ENCODE data around the gene RNPC3. TPM values are rescaled to one million over a fixed set of nuclear protein-coding genes. Genes with fewer than 3 reads are reported as not detected.
"Not testable (repeated sequence)": the region's sequence is repeated elsewhere in the genome, so short reads cannot be mapped to it uniquely, and the experiment has no call there.

The RNPC3 gene
- polyA plus RNA-seq, 2 of the 4 experiments (the other 2 are of a cell fraction) = 9.9 to 20.1 TPM

DNA sequence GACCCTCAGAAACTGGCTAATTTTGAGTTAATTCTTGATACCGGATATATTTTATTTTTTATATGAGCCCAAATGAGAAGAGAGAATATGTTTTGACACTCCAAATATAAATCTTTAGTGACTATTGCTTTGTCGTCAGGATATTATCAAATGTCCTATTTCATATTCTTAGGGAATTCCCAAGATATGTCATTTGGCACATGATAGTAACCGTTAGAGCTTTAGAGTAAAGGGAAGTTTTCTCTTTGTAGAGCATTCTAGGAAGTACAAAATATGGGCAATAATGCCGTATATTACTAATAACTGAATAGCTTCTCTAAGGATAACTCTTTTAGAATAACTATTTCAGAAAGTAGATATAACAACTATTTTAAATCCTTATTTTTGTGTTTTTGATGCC, 37.6 kb downstream of the RNPC3 start:
- Histone ChIP-seq H3K9me3 (no peaks in the 10 kb centered on the region), H3K4me2 (no peak overlapping the region), H3K27ac (no peak overlapping the region), H3K4me1 (no peaks in the 10 kb centered on the region), H3K4me3 (no peak overlapping the region)
- ATAC-seq (no peak), FAIRE-seq (no peak), DNase-seq (ENCODE audit: low read depth in 1 of 2, low spot score in 1 of 2) (no peak)
- ChIA-PET POLR2A (no interaction called here), CTCF (no interaction called here)
- WGBS (ENCODE audit: missing lambda C conversion rate) = 69% methylated on average over 4 of the region's 4 CpGs
- TF ChIP-seq RFX5 (IDR thresholded peaks at IDR 0.05) (no peak), TFCP2L1 (CRISPR knock-in tag; IDR thresholded peaks at IDR 0.05) (no peak), NPAS2 (CRISPR knock-in tag; IDR thresholded peaks at IDR 0.05; ENCODE audit: borderline replicate concordance) (no peak), FOSL2 (IDR thresholded peaks at IDR 0.05) (no peak), FOSL2 (CRISPR knock-in tag; IDR thresholded peaks at IDR 0.05) (no peak)
- TF ChIP-seq, protein P1, sequence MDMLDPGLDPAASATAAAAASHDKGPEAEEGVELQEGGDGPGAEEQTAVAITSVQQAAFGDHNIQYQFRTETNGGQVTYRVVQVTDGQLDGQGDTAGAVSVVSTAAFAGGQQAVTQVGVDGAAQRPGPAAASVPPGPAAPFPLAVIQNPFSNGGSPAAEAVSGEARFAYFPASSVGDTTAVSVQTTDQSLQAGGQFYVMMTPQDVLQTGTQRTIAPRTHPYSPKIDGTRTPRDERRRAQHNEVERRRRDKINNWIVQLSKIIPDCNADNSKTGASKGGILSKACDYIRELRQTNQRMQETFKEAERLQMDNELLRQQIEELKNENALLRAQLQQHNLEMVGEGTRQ (IDR thresholded peaks at IDR 0.05) = no peak

- no peak for ATAC-seq
- CTCF ChIA-PET = no interaction called here
- Histone ChIP-seq H3K27ac (no peak overlapping the region), H3K4me2 (no peak overlapping the region), H3K4me3 (no peak overlapping the region), H3K9me3 (no peaks in the 10 kb centered on the region), H3K4me1 (no peaks in the 10 kb centered on the region)
- FAIRE-seq = no peak
- no peak for DNase-seq (ENCODE audit: low read depth in 1 of 2, low spot score in 1 of 2)
- WGBS (ENCODE audit: missing lambda C conversion rate) = 93% methylated on average over 2 of the region's 7 CpGs
- TF ChIP-seq, protein P2, sequence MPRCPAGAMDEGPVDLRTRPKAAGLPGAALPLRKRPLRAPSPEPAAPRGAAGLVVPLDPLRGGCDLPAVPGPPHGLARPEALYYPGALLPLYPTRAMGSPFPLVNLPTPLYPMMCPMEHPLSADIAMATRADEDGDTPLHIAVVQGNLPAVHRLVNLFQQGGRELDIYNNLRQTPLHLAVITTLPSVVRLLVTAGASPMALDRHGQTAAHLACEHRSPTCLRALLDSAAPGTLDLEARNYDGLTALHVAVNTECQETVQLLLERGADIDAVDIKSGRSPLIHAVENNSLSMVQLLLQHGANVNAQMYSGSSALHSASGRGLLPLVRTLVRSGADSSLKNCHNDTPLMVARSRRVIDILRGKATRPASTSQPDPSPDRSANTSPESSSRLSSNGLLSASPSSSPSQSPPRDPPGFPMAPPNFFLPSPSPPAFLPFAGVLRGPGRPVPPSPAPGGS (IDR thresholded peaks at IDR 0.05) = no peak
- TF ChIP-seq KDM5A (IDR thresholded peaks at IDR 0.05) (no peak), ZC3H11A (IDR thresholded peaks at IDR 0.05) (no peak), MYC (IDR thresholded peaks at IDR 0.05; ENCODE audit: borderline replicate concordance, low read length) (no peak), HOXA7 (CRISPR knock-in tag; IDR thresholded peaks at IDR 0.05) (no peak)
- POLR2A ChIA-PET = no interaction called here
Observed at GRCh38 chr1:103569493-103569892, 44.0 kb downstream of the RNPC3 start.

DNA sequence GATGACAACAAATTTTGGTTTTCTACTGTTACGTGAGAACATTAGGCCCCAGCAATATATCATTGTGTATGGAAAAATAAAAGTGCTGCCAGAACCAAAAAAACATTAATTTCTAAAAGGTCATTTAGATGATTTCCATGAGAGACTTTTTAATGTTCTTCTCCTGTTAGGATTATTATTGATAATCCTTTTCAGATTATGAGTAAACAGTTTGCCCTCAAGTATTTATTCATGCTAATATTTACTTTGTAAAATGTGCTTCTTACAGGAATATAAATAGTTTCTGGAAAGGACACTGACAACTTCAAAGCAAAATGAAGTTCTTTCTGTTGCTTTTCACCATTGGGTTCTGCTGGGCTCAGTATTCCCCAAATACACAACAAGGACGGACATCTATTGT, 45.8 kb downstream of the RNPC3 start, which contains the start of gene AMY2B:
AMY2B (plus strand) TSS at position 301 of the 400 bp plus-strand sequence; CDS start at position 315, 14 bp downstream.
- FAIRE-seq; H3K9me3 ChIP-seq; H3K4me3 ChIP-seq; CTCF ChIA-PET; H3K27ac ChIP-seq; POLR2A ChIA-PET; DNase-seq (ENCODE audit: low read depth in 1 of 2, low spot score in 1 of 2); ATAC-seq; H3K4me2 ChIP-seq; H3K4me1 ChIP-seq: not testable (repeated sequence)
- WGBS (ENCODE audit: missing lambda C conversion rate) = 75% methylated on average over 2 of the region's 2 CpGs

- no peak for FAIRE-seq
- POLR2A ChIA-PET = interaction anchor here (0.7 kb wide), 1 partner anchor 507 kb away, joined by 3 read pairs; no protein-coding TSS in a partner anchor
Observed at GRCh38 chr1:103576065-103576464, 50.6 kb downstream of the RNPC3 start.

GRCh38 chr1:103576784-103577183, 51.3 kb downstream of the RNPC3 start:
- H3K4me3 ChIP-seq; POLR2A ChIA-PET; ATAC-seq; H3K4me2 ChIP-seq; CTCF ChIA-PET; H3K4me1 ChIP-seq; H3K9me3 ChIP-seq; H3K27ac ChIP-seq; DNase-seq (ENCODE audit: low read depth in 1 of 2, low spot score in 1 of 2); FAIRE-seq: not testable (repeated sequence)
- 7% methylated on average over 3 of the region's 5 CpGs for WGBS (ENCODE audit: missing lambda C conversion rate)

More at GRCh38 chr1:103576065-103576464, 50.6 kb downstream of the RNPC3 start:
- no peak overlapping the region for H3K4me3 ChIP-seq
- CTCF ChIA-PET = no interaction called here
- no peak for TF ChIP-seq ELK1 (IDR thresholded peaks at IDR 0.05; ENCODE audit: low read depth, low read length)
- no peak for TF ChIP-seq FOSL2 (IDR thresholded peaks at IDR 0.05)
- TF ChIP-seq FOSL2 (CRISPR knock-in tag; IDR thresholded peaks at IDR 0.05) = no peak
- no peak for TF ChIP-seq MYC (IDR thresholded peaks at IDR 0.05; ENCODE audit: borderline replicate concordance, low read length)
- no peak for TF ChIP-seq HEYL (CRISPR knock-in tag; IDR thresholded peaks at IDR 0.05)
- no peak overlapping the region for H3K4me2 ChIP-seq
- ATAC-seq (no peak), DNase-seq (ENCODE audit: low read depth in 1 of 2, low spot score in 1 of 2) (no peak)
- H3K4me1 ChIP-seq = no peaks in the 10 kb centered on the region
- no peaks in the 10 kb centered on the region for H3K9me3 ChIP-seq
- no peak overlapping the region for H3K27ac ChIP-seq
